Right atrium auricular region (tissue), 2 donors: ENCODE measurements around the gene COL24A1. TPM values are rescaled to one million over a fixed set of nuclear protein-coding genes. Genes with fewer than 3 reads are reported as not detected.

Experiments used
- DNase-seq: peaks from one replicate; pipeline ENCODE4 v3.0.0-alpha.2; 2019; ENCODE audit warnings: low spot score
- H3K27ac ChIP-seq, 2 donors: fragments of 200-600 bp; sonication (generic); 1 replicate in 1 of 2; 2 replicates in 1 of 2; pipeline ENCODE4 v1.5.1; 2016 to 2019
- H3K27me3 ChIP-seq, 2 donors: fragments of 200-600 bp; sonication (generic); one replicate each; pipeline versions ENCODE4 v1.5.1 to v1.6.0; 2017 to 2019
- H3K36me3 ChIP-seq: fragments of 200-600 bp; sonication (generic); one replicate; pipeline ENCODE4 v1.5.1; 2016
- H3K4me1 ChIP-seq, 2 donors: fragments of 200-600 bp; sonication (generic); one replicate each; pipeline versions ENCODE4 v1.5.1 to v1.6.0; 2017 to 2019
- H3K4me3 ChIP-seq, 2 donors: fragments of 200-600 bp; sonication (generic); 1 replicate in 1 of 2; 2 replicates in 1 of 2; pipeline ENCODE4 v1.5.1; 2017 to 2019; ENCODE audit warnings: mild to moderate bottlenecking in 1 of 2, moderate library complexity in 1 of 2
- H3K9me3 ChIP-seq, 2 donors: fragments of 200-600 bp; sonication (generic); one replicate each; pipeline ENCODE4 v1.5.1; 2019
- CTCF ChIP-seq, 2 donors: fragments of 200-600 bp; sonication (generic); IDR thresholded peaks; one replicate each; pipeline ENCODE4 v1.5.1; 2019; ENCODE audit warnings: antibody characterized with exemption in 2 of 2
- total RNA-seq, 2 donors: library from RNA; depleted of rRNA; stranded (reverse); fragments of >200 nt; gene quantifications; one replicate each; pipeline ENCODE4 v1.1.0, GENCODE V29; 2016

Gene COL24A1
- total RNA-seq, 2 donors from 2014 or later, result 0.67 to 1.0 TPM

DNA sequence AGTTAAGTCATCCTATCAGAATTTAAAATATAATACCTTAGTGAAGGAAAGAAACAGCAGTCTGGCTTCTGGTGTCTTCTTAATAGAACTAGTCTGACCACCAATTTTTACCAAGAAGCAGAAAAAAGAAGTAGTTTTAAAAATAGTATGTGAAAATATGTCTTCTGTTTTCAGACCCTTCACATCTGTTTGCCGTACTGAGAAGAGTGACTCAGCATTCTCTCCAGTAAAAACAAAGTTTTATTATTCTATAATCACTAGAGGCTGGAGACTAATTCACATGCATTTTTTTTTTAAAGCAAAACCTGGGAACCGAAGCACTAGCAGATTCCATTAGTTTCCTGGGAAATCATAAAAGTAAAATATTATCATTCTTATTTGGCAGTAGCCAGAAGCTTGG, 163.8 kb downstream of the COL24A1 start:
- Histone ChIP-seq H3K9me3 (no peaks in the 10 kb centered on the region), H3K4me3 (peak overlapping the region in 1 of 2 donors; percentile 24), H3K36me3 (no peaks in the 10 kb centered on the region), H3K27ac (no peak overlapping the region), H3K27me3 (no peaks in the 10 kb centered on the region), H3K4me1 (no peaks in the 10 kb centered on the region)
- no peak for DNase-seq
- TF ChIP-seq CTCF (IDR thresholded peaks at IDR 0.05), result no peak

DNA sequence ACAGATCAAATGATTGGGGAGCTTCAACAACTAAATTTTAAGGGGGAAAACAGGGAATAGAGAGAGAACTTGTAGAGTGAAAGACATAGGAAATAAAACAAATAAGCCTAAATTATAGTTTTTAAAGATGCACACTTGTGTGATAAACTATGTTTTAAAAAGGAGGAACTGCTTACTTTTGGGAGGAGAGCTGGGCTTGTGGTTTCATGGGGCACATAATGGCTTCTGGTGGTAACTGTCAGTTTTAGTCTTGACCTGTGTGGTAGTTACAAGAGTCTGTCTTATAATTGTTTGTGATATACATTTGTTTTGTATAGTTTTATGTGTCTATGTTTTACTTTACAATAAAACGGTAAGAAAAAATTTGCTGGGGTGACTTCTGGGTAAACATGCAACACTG, 165.3 kb downstream of the COL24A1 start:
- no peaks in the 10 kb centered on the region for H3K36me3 ChIP-seq
- no peak for DNase-seq
- no peak overlapping the region for H3K4me3 ChIP-seq
- H3K27ac ChIP-seq, result no peak overlapping the region
- TF ChIP-seq CTCF (IDR thresholded peaks at IDR 0.05), result no peak
- H3K27me3 ChIP-seq, result no peaks in the 10 kb centered on the region
- H3K9me3 ChIP-seq, result no peaks in the 10 kb centered on the region
- H3K4me1 ChIP-seq, result no peaks in the 10 kb centered on the region

- no peaks in the 10 kb centered on the region for H3K27me3 ChIP-seq
- TF ChIP-seq CTCF (IDR thresholded peaks at IDR 0.05), result no peak
- H3K4me1 ChIP-seq, result no peaks in the 10 kb centered on the region
- H3K36me3 ChIP-seq, result no peaks in the 10 kb centered on the region
- H3K4me3 ChIP-seq, result no peak overlapping the region
- H3K27ac ChIP-seq, result no peak overlapping the region
- no peaks in the 10 kb centered on the region for H3K9me3 ChIP-seq
- no peak for DNase-seq
Measured at GRCh38 chr1:85984636-85985035, 171.9 kb downstream of the COL24A1 start.

GRCh38 chr1:85983316-85983715, 173.3 kb downstream of the COL24A1 start:
- H3K4me3 ChIP-seq, result no peak overlapping the region
- no peak for DNase-seq
- no peaks in the 10 kb centered on the region for H3K27me3 ChIP-seq
- H3K9me3 ChIP-seq, result no peaks in the 10 kb centered on the region
- no peaks in the 10 kb centered on the region for H3K36me3 ChIP-seq
- H3K4me1 ChIP-seq, result no peaks in the 10 kb centered on the region
- TF ChIP-seq CTCF (IDR thresholded peaks at IDR 0.05), result no peak
- no peak overlapping the region for H3K27ac ChIP-seq

DNA sequence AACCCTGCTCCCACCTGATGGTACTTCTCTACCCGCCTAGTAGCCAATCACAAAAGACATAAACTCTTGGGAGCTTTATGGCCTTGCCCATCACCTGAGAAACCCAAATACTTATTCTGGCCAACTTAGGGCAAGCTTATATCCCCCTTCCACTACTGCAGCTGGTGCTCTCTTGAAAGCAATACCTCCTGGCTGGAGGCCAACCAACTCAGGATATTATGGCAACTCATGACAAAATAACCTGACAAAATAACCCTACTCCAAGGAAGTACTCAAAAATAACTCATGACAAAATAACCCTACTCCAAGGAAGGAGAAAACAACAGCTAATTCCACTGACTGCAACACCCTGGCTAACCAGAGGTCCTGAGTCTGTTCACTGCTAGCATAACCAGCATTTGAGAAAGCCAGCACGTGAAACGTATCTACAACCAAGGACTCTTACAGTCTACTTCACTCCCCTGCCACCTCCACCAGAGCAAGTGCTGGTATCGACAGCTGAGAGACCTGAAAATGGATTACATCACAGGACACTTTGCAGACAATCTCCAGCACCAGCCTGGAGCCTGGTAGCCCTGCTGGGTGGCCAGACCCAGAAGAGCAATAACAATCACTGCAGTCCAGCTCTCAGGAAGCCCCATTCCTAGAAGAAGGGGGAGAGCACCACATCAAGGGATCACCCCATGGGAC, 179.9 kb downstream of the COL24A1 start:
- H3K27ac ChIP-seq, result no peak overlapping the region
- no peaks in the 10 kb centered on the region for H3K36me3 ChIP-seq
- DNase-seq, result no peak
- H3K4me3 ChIP-seq, result no peak overlapping the region
- no peak for TF ChIP-seq CTCF (IDR thresholded peaks at IDR 0.05)
- no peaks in the 10 kb centered on the region for H3K27me3 ChIP-seq
- H3K9me3 ChIP-seq, result peaks cover 0 to 6% of the 10 kb centered on the region in 2 donors
- H3K4me1 ChIP-seq, result no peaks in the 10 kb centered on the region

DNA sequence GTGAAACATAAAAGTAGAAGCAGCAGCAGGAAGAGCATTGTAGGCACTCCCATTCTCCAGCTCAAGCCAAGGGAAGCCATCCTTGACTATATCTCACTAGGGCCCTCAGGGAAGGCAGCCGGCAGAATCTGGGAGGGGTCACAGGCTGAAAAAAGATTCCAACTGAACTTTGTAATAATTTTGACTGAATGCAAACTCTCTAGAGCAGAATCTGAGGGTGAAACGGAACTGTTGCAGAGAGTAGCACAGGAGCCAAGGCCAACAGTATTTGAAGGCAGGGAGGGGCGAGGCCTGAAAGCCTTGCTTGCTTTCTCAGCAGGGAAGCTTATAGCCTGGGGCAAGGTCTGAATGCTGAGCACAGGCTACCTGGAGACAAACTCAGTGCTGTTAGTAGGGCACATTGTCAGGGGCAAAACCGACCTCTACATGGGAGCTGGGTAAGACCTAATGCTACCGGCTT, 180.6 kb downstream of the COL24A1 start:
- H3K36me3 ChIP-seq, result no peaks in the 10 kb centered on the region
- no peak for DNase-seq
- H3K27ac ChIP-seq, result no peak overlapping the region
- no peak for TF ChIP-seq CTCF (IDR thresholded peaks at IDR 0.05)
- peaks cover 0 to 6% of the 10 kb centered on the region in 2 donors for H3K9me3 ChIP-seq
- no peaks in the 10 kb centered on the region for H3K4me1 ChIP-seq
- no peak overlapping the region for H3K4me3 ChIP-seq
- H3K27me3 ChIP-seq, result no peaks in the 10 kb centered on the region
